K562 (cell line): Measurements from ENCODE around the gene GART. TPM values are rescaled to one million over a fixed set of nuclear protein-coding genes. Genes with fewer than 3 reads are reported as not detected.

Source experiments
- CXXC5 ChIP-seq: fragments of 250-450 bp; sonication (Bioruptor Pico); IDR thresholded peaks from 2 replicates; pipeline ENCODE4 v1.8.0; 2022; ENCODE audit warnings: inconsistent platforms, mild to moderate bottlenecking, moderate library complexity
- ID3 ChIP-seq, 2 experiments: fragments of 250-450 bp in 1 of 2; fragments of 450-650 bp in 1 of 2; sonication (Bioruptor Pico) in 1 of 2; IDR thresholded peaks; 2 replicates each; pipeline versions ENCODE4 v1.6.1 to v1.8.0; 2016 to 2021; ENCODE audit warnings: mild to moderate bottlenecking in 2 of 2, moderate library complexity in 2 of 2, missing compliant biosample characterization in 1 of 2, missing genetic modification characterization in 1 of 2
- MCM2 ChIP-seq: fragments of 450-650 bp; IDR thresholded peaks from 2 replicates; pipeline ENCODE4 v1.6.1; 2017; ENCODE audit warnings: low read depth, mild to moderate bottlenecking
- MED1 ChIP-seq: sonication (generic); formaldehyde crosslinking; IDR thresholded peaks from 2 replicates; pipeline ENCODE4 v1.8.1; 2023; ENCODE audit warnings: missing genetic modification reagents, borderline replicate concordance
- NCOA4 ChIP-seq: fragments of 450-650 bp; IDR thresholded peaks from 2 replicates; pipeline ENCODE4 v1.6.1; 2018; ENCODE audit warnings: mild to moderate bottlenecking; ENCODE audit not compliant: partially characterized antibody
- NFIX ChIP-seq: fragments of 250-450 bp; sonication (Bioruptor Pico); IDR thresholded peaks from 2 replicates; pipeline ENCODE4 v1.4.0; 2020; ENCODE audit warnings: low read depth, mild to moderate bottlenecking, moderate library complexity
- PATZ1 ChIP-seq: fragments of 250-450 bp; sonication (Bioruptor Pico); IDR thresholded peaks from 2 replicates; pipeline ENCODE4 v1.5.0; 2020; ENCODE audit warnings: mild to moderate bottlenecking, borderline replicate concordance
- POLR2AphosphoS5 ChIP-seq: IDR thresholded peaks from 2 replicates; pipeline ENCODE4 v1.6.1; 2011; ENCODE audit warnings: mild to moderate bottlenecking, low read depth, low read length, moderate library complexity; ENCODE audit not compliant: control insufficient read depth, insufficient read depth
- ZNF184 ChIP-seq: sonication (generic); formaldehyde crosslinking; IDR thresholded peaks from 2 replicates; pipeline ENCODE4 v1.5.0; 2020; ENCODE audit warnings: missing genetic modification reagents
- ZNF263 ChIP-seq: sonication (generic); formaldehyde crosslinking; IDR thresholded peaks from 2 replicates; pipeline ENCODE4 v1.8.0; 2022; ENCODE audit warnings: mild to moderate bottlenecking, missing genetic modification reagents, borderline replicate concordance
- ZNF431 ChIP-seq: sonication (generic); formaldehyde crosslinking; IDR thresholded peaks from 2 replicates; pipeline ENCODE4 v1.8.0; 2022; ENCODE audit warnings: mild to moderate bottlenecking, missing genetic modification reagents
- ZNF444 ChIP-seq: fragments of 250-450 bp; sonication (Bioruptor Pico); IDR thresholded peaks from 2 replicates; pipeline ENCODE4 v1.4.0; 2020; ENCODE audit warnings: mild to moderate bottlenecking, moderate library complexity
- ZNF507 ChIP-seq: conservative IDR thresholded peaks from 2 replicates; pipeline ENCODE4 v1.6.1; 2017; ENCODE audit warnings: missing genetic modification characterization, missing compliant biosample characterization
- polyA plus RNA-seq, 8 experiments: library from polyadenylated mRNA; depleted of rRNA in 4 of 8; stranded (reverse) in 5 of 8; unstranded in 3 of 8; fragments of >200 nt; fragmentation: Nextera tagmentation in 2 of 8; fragmentation: Illumina TruSeq in 1 of 8; extraction: Ambion mirVana in 2 of 8; extraction: Trizol in 1 of 8; gene quantifications; 2 replicates each; pipeline versions ENCODE4 v1.2.1 to v1.2.3, GENCODE V29; 2011 to 2014; ENCODE audit warnings: inconsistent platforms in 1 of 8, missing spikeins in 1 of 8
- total RNA-seq, 7 experiments: library from RNA; depleted of rRNA in 6 of 7; stranded (reverse); fragments of >200 nt in 6 of 7; fragmentation: Illumina TruSeq in 2 of 7; extraction: Trizol in 2 of 7; gene quantifications; 2 replicates each; pipeline versions ENCODE4 v1.2.1 to v1.2.3, GENCODE V29; 2011 to 2021; ENCODE audit warnings: low replicate concordance in 1 of 7
- TF ChIP-seq, protein P1 (sequence below), 2 experiments: fragments of 450-650 bp; formaldehyde crosslinking in 1 of 2; IDR thresholded peaks; 2 replicates each; pipeline versions ENCODE4 v1.4.0 to v1.6.1; 2014 to 2020; ENCODE audit warnings: mild to moderate bottlenecking in 2 of 2, borderline replicate concordance in 1 of 2, low read depth in 1 of 2

GART gene
- total and polyA plus RNA-seq, 9 of the 15 experiments (the other 6 are each of a cell fraction or from before 2014, with no cell fraction given) = 141 to 429 (median 349) TPM

- no peak for TF ChIP-seq PATZ1 (CRISPR knock-in tag)
- TF ChIP-seq NFIX (CRISPR knock-in tag) = no peak
- no peak for TF ChIP-seq ZNF507
- no peak for TF ChIP-seq ZNF444 (CRISPR knock-in tag)
- TF ChIP-seq ZNF184 (CRISPR knock-in tag) = no peak
- peak; percentile 76 for TF ChIP-seq POLR2AphosphoS5
- TF ChIP-seq MCM2 = no peak
- no peak for TF ChIP-seq MED1 (CRISPR knock-in tag)
- TF ChIP-seq ZNF263 (CRISPR knock-in tag) = no peak
- TF ChIP-seq CXXC5 = peak; percentile 92
- TF ChIP-seq ZNF431 = no peak
- no peak for TF ChIP-seq ID3 (CRISPR knock-in tag; IDR thresholded peaks at IDR 0.05)
- no peak for TF ChIP-seq ID3 (tag; IDR thresholded peaks at IDR 0.05)
- TF ChIP-seq NCOA4 = no peak
- TF ChIP-seq, protein P1, sequence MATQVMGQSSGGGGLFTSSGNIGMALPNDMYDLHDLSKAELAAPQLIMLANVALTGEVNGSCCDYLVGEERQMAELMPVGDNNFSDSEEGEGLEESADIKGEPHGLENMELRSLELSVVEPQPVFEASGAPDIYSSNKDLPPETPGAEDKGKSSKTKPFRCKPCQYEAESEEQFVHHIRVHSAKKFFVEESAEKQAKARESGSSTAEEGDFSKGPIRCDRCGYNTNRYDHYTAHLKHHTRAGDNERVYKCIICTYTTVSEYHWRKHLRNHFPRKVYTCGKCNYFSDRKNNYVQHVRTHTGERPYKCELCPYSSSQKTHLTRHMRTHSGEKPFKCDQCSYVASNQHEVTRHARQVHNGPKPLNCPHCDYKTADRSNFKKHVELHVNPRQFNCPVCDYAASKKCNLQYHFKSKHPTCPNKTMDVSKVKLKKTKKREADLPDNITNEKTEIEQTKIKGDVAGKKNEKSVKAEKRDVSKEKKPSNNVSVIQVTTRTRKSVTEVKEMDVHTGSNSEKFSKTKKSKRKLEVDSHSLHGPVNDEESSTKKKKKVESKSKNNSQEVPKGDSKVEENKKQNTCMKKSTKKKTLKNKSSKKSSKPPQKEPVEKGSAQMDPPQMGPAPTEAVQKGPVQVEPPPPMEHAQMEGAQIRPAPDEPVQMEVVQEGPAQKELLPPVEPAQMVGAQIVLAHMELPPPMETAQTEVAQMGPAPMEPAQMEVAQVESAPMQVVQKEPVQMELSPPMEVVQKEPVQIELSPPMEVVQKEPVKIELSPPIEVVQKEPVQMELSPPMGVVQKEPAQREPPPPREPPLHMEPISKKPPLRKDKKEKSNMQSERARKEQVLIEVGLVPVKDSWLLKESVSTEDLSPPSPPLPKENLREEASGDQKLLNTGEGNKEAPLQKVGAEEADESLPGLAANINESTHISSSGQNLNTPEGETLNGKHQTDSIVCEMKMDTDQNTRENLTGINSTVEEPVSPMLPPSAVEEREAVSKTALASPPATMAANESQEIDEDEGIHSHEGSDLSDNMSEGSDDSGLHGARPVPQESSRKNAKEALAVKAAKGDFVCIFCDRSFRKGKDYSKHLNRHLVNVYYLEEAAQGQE (IDR thresholded peaks at IDR 0.05; ENCODE audit: borderline replicate concordance) = no peak
- TF ChIP-seq, protein P1 (CRISPR knock-in tag; IDR thresholded peaks at IDR 0.05; ENCODE audit: low read depth) = no peak
Observed at GRCh38 chr21:33588485-33589335, 46.8 kb upstream of the GART start, which contains the start of gene DONSON (continued).
